Measurements from ENCODE around the gene APOM.

Gene APOM

GRCh38 chr6:31636698-31637596 lies 18.7 kb upstream of the APOM start:
- Histone ChIP-seq H3K4me3 (no peak overlapping the region), H3K27me3 (no peaks in the 10 kb centered on the region), H3K27ac (no peak overlapping the region), H3K9me3 (no peaks in the 10 kb centered on the region), H3K36me3 (peaks cover 72 to 100% (median 96%) of the 10 kb centered on the region in 3 donors), H3K4me1 (peaks cover 0 to 3% (median 0%) of the 10 kb centered on the region in 4 donors)
- no peak for DNase-seq
- intact Hi-C loops (cut with DNase I; ENCODE audit: low total_unique reads) = no loop called here
- TF ChIP-seq, protein P1, sequence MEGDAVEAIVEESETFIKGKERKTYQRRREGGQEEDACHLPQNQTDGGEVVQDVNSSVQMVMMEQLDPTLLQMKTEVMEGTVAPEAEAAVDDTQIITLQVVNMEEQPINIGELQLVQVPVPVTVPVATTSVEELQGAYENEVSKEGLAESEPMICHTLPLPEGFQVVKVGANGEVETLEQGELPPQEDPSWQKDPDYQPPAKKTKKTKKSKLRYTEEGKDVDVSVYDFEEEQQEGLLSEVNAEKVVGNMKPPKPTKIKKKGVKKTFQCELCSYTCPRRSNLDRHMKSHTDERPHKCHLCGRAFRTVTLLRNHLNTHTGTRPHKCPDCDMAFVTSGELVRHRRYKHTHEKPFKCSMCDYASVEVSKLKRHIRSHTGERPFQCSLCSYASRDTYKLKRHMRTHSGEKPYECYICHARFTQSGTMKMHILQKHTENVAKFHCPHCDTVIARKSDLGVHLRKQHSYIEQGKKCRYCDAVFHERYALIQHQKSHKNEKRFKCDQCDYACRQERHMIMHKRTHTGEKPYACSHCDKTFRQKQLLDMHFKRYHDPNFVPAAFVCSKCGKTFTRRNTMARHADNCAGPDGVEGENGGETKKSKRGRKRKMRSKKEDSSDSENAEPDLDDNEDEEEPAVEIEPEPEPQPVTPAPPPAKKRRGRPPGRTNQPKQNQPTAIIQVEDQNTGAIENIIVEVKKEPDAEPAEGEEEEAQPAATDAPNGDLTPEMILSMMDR (IDR thresholded peaks at IDR 0.05) = no peak

DNA sequence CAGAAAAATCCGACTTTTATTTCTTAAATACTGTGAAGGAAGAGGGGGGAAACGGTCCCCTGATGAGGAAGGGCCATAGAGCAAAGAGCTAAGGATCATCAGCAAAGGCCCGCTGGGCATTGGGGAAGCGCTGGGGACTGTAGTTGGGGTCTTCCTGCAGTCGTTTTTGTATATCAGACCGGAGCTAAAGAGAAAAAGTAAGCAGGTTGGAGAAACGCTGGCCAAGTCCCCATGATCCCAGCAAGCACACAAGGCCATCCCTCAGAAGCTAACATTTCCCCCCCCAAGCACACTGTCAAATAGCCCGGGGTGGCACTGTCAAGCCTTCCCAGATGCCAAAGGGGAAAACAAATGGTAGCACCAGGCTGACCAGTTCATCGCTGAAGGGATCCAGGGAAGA lies 16.7 kb upstream of the APOM start:
- Histone ChIP-seq H3K36me3 (peaks cover 84 to 100% (median 98%) of the 10 kb centered on the region in 3 donors), H3K4me1 (no peaks in the 10 kb centered on the region), H3K27me3 (no peaks in the 10 kb centered on the region), H3K4me3 (no peak overlapping the region), H3K27ac (no peak overlapping the region), H3K9me3 (no peaks in the 10 kb centered on the region)
- TF ChIP-seq, protein P1 (IDR thresholded peaks at IDR 0.05) = no peak
- DNase-seq = no peak
- intact Hi-C loops (cut with DNase I; ENCODE audit: low total_unique reads) = no loop called here

DNA sequence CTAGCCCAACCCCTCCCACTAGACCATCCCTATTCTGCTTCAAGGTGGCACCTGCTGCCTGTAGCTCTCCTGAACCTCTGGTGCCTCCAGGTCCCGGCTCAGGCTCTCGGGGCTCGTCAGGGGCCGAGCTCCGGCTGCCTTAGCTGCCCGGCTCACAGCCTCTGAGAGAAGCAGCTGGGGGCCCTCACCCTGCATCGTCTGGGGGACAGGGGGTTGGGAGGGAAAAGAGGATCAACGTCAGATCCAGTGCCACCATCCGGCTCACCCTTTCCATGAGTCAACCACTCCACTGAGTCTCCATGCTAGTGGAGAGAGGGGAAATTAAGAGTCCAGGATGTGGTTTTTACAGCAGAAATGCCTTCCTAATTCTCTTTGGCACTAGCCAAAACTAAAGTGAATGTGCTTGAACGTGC lies 16.2 kb upstream of the APOM start:
- no peak for DNase-seq
- Histone ChIP-seq H3K36me3 (peaks cover 84 to 100% (median 98%) of the 10 kb centered on the region in 3 donors), H3K4me1 (no peaks in the 10 kb centered on the region), H3K9me3 (no peaks in the 10 kb centered on the region), H3K4me3 (no peak overlapping the region), H3K27me3 (no peaks in the 10 kb centered on the region), H3K27ac (no peak overlapping the region)
- intact Hi-C loops (cut with DNase I; ENCODE audit: low total_unique reads) = no loop called here
- TF ChIP-seq, protein P1 (IDR thresholded peaks at IDR 0.05) = no peak

DNA sequence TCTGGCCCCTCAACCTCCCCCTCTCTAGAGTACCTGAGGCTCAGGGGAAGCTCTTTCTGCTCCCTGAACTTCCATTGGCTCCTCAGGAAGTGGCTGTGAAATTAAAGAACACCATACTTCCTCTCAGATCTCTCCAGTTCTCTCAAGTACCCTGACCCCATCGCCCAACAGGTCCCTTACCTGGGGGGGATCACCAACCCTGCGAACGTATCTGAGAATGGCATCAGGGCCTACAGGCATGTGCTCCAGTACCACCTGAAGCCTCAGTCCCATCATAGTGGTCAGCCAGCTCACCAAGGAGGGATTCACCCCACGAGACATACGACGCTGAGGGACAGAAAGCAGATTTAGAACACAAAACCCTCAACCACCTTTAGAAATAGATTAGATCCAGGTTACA lies 15.1 kb upstream of the APOM start:
- DNase-seq = no peak
- intact Hi-C loops (cut with DNase I; ENCODE audit: low total_unique reads) = loop anchor here (5.0 kb wide), 1 partner anchor 967 kb away; no protein-coding TSS in a partner anchor
- TF ChIP-seq, protein P1 (IDR thresholded peaks at IDR 0.05) = no peak
- H3K36me3 ChIP-seq = peaks cover 84 to 100% (median 98%) of the 10 kb centered on the region in 3 donors
- no peak overlapping the region for H3K27ac ChIP-seq
- no peaks in the 10 kb centered on the region for H3K27me3 ChIP-seq
- H3K4me3 ChIP-seq = no peak overlapping the region
- no peaks in the 10 kb centered on the region for H3K4me1 ChIP-seq
- no peaks in the 10 kb centered on the region for H3K9me3 ChIP-seq

DNA sequence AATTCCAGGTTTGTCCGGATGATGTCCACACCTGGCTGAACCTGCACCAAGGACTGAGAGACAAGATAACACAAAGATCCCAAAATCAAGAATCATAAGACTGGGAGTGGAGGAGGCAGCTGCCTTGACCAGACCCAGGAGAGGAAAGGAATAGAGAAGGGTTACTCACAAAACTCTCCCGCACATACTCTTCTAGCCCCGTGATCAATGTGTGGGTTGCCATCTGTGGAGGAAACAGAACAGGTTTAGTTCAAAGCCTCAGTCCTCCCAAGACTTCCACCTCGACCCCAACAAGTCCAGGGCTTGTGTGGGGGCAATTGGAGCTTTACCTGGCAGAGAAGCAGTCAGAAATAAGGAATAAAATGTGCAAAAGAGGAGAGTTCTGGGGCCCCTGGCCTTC lies 14.3 kb upstream of the APOM start:
- Histone ChIP-seq H3K4me1 (no peaks in the 10 kb centered on the region), H3K27ac (no peak overlapping the region), H3K27me3 (no peaks in the 10 kb centered on the region), H3K36me3 (peaks cover 84 to 100% (median 98%) of the 10 kb centered on the region in 3 donors), H3K4me3 (no peak overlapping the region), H3K9me3 (no peaks in the 10 kb centered on the region)
- TF ChIP-seq, protein P1 (IDR thresholded peaks at IDR 0.05) = no peak
- DNase-seq = no peak
- intact Hi-C loops (cut with DNase I; ENCODE audit: low total_unique reads) = loop anchor here (5.0 kb wide), 1 partner anchor 966 kb away; no protein-coding TSS in a partner anchor

Data from tibial artery (tissue), 4 donors.